Measurements from ENCODE around the gene MAML1. TPM values are rescaled to one million over a fixed set of nuclear protein-coding genes. Genes with fewer than 3 reads are reported as not detected.
A peak's percentile ranks its signal among the peaks of the same experiment; 100 is the strongest.
"Not testable (repeated sequence)": the region's sequence is repeated elsewhere in the genome, so short reads cannot be mapped to it uniquely, and the experiment has no call there.

Gene MAML1, protein sequence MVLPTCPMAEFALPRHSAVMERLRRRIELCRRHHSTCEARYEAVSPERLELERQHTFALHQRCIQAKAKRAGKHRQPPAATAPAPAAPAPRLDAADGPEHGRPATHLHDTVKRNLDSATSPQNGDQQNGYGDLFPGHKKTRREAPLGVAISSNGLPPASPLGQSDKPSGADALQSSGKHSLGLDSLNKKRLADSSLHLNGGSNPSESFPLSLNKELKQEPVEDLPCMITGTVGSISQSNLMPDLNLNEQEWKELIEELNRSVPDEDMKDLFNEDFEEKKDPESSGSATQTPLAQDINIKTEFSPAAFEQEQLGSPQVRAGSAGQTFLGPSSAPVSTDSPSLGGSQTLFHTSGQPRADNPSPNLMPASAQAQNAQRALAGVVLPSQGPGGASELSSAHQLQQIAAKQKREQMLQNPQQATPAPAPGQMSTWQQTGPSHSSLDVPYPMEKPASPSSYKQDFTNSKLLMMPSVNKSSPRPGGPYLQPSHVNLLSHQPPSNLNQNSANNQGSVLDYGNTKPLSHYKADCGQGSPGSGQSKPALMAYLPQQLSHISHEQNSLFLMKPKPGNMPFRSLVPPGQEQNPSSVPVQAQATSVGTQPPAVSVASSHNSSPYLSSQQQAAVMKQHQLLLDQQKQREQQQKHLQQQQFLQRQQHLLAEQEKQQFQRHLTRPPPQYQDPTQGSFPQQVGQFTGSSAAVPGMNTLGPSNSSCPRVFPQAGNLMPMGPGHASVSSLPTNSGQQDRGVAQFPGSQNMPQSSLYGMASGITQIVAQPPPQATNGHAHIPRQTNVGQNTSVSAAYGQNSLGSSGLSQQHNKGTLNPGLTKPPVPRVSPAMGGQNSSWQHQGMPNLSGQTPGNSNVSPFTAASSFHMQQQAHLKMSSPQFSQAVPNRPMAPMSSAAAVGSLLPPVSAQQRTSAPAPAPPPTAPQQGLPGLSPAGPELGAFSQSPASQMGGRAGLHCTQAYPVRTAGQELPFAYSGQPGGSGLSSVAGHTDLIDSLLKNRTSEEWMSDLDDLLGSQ
- total RNA-seq (2021), result 25.7 and 34.0 TPM in 2 replicates
- Bru-seq, nascent RNA, result percentile 80 among the genes with signal in this experiment
- BruChase-seq, experiment 1, labeled RNA remaining after a 2-hour chase, result percentile 82 among the genes with signal in this experiment
- percentile 86 among the genes with signal in this experiment for BruChase-seq, experiment 2, labeled RNA remaining after a 6-hour chase
- long read RNA-seq, full-length matches to known transcripts, result 4 of 13 reads
- long read RNA-seq, partial matches to known transcripts, result 2 of 13 reads
- long read RNA-seq, other reads (novel, unspliced or antisense), result 7 of 13 reads

DNA sequence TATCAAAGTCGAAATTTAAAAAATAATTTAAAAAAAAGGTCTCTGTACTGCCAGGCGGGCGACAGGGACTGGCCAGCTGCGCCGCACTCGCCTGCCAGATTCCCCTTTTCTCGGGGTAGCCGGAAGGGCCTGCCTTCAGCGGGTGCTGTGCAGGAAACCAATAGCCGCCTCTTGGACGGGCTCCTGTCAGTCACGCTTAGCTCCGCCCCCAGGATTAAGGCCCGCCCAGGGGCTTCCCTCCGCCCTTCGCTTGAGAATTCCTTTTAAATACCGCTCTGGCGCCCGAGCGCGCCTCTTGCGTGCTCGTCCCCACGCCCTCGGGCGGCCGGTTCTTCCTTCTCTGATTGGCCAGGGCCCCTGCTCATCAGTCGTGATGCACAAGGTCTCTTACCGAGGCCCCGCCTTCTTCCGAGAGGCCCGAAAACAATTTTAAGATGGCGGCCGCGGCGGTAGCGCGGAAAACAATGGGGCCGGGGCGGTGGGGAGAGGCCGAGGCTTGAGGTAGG, at the start of gene MAML1:
Gene MAML1, plus strand, starts transcription at position 411 of the 506 bp plus-strand sequence. CDS start 291 bp downstream, outside the sequence.
- no TSS peak for BruUV-seq (replicated peaks)
- intact Hi-C loops (cut with micrococcal nuclease; ENCODE audit: unreplicated experiment), result loop anchor here (1.0 to 10.0 kb wide), 7 partner anchors 34 to 1455 kb away; partner anchors contain the start of genes CANX, HNRNPH1, MRNIP and TBC1D9B
- peak within 1 kb of the TSS; percentile 74 for H2AFZ ChIP-seq
- peak within 1 kb of the TSS; percentile 74 for H3K27ac ChIP-seq
- peaks cover 39% of the 10 kb centered on the region for H4K20me1 ChIP-seq (ENCODE audit: insufficient read depth)
- H3F3A ChIP-seq (ENCODE audit: insufficient read depth, low read depth), result peaks cover 48% of the 10 kb centered on the region
- ChIA-PET POLR2A (ENCODE audit: unreplicated experiment) (interaction anchor here (0.5 to 1.4 kb wide), 8 partner anchors 10 to 174 kb away, joined by 3 to 11 read pairs (median 4); partner anchors contain the start of gene HNRNPH1), CTCF (interaction anchor here (0.8 kb wide), 1 partner anchor 23 kb away, joined by 4 read pairs; no protein-coding TSS in a partner anchor)
- H3K4me3 ChIP-seq, result peak within 1 kb of the TSS; percentile 77
- peaks cover 39% of the 10 kb centered on the region for H3K4me1 ChIP-seq (replicated peaks; ENCODE audit: insufficient read depth)
- TF ChIP-seq EZH2 (IDR thresholded peaks at IDR 0.05; ENCODE audit: low read depth), result no peak
- TF ChIP-seq, protein P1, sequence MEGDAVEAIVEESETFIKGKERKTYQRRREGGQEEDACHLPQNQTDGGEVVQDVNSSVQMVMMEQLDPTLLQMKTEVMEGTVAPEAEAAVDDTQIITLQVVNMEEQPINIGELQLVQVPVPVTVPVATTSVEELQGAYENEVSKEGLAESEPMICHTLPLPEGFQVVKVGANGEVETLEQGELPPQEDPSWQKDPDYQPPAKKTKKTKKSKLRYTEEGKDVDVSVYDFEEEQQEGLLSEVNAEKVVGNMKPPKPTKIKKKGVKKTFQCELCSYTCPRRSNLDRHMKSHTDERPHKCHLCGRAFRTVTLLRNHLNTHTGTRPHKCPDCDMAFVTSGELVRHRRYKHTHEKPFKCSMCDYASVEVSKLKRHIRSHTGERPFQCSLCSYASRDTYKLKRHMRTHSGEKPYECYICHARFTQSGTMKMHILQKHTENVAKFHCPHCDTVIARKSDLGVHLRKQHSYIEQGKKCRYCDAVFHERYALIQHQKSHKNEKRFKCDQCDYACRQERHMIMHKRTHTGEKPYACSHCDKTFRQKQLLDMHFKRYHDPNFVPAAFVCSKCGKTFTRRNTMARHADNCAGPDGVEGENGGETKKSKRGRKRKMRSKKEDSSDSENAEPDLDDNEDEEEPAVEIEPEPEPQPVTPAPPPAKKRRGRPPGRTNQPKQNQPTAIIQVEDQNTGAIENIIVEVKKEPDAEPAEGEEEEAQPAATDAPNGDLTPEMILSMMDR (conservative IDR thresholded peaks at IDR 0.05), result no peak
- no peaks in the 10 kb centered on the region for H3K27me3 ChIP-seq (ENCODE audit: insufficient read depth, low read depth)
- peaks cover 14% of the 10 kb centered on the region; the same call in 1 of the 2 replicates for H3K36me3 ChIP-seq (ENCODE audit: low read depth)
- H3K4me2 ChIP-seq, result peak within 1 kb of the TSS; percentile 95
- DNase-seq, result peak; percentile 98 to 100
- peaks cover 41% of the 10 kb centered on the region for H3K79me2 ChIP-seq (ENCODE audit: low read depth)
- no peaks in the 10 kb centered on the region for H3K9me3 ChIP-seq (ENCODE audit: insufficient read depth, low read depth)
- no peaks in the 10 kb centered on the region for H3K9me2 ChIP-seq (ENCODE audit: insufficient read depth)

DNA sequence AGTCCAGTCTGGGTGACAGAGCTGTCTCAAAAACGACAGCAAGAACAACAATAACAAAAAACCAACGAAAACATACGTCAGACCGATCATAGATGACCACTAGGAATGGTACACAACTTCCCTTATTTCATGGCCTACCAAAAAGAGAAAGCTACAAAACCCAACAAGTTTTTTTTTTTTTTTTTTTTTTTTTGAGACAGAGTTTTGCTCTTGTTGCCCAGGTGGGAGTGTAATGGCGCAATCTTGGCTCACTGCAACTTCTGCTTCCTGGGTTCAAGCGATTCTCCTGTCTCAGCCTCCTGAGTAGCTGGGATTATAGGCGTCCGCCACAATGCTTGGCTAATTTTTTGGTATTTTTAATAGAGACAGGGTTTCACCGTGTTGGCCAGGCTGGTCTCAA, 43.4 kb upstream of the MAML1 start:
- POLR2A ChIA-PET (ENCODE audit: unreplicated experiment), result interaction anchor here (0.6 kb wide), 1 partner anchor 8 kb away, joined by 5 read pairs; no protein-coding TSS in a partner anchor
- intact Hi-C loops (cut with micrococcal nuclease; ENCODE audit: unreplicated experiment); H3K4me2 ChIP-seq; H3F3A ChIP-seq (ENCODE audit: insufficient read depth, low read depth); H2AFZ ChIP-seq; H4K20me1 ChIP-seq (ENCODE audit: insufficient read depth); BruUV-seq (replicated peaks); H3K27ac ChIP-seq; H3K4me1 ChIP-seq (replicated peaks; ENCODE audit: insufficient read depth); H3K36me3 ChIP-seq (ENCODE audit: low read depth); H3K27me3 ChIP-seq (ENCODE audit: insufficient read depth, low read depth); H3K9me3 ChIP-seq (ENCODE audit: insufficient read depth, low read depth); H3K4me3 ChIP-seq; H3K79me2 ChIP-seq (ENCODE audit: low read depth); H3K9me2 ChIP-seq (ENCODE audit: insufficient read depth); CTCF ChIA-PET; DNase-seq: not testable (repeated sequence)

DNA sequence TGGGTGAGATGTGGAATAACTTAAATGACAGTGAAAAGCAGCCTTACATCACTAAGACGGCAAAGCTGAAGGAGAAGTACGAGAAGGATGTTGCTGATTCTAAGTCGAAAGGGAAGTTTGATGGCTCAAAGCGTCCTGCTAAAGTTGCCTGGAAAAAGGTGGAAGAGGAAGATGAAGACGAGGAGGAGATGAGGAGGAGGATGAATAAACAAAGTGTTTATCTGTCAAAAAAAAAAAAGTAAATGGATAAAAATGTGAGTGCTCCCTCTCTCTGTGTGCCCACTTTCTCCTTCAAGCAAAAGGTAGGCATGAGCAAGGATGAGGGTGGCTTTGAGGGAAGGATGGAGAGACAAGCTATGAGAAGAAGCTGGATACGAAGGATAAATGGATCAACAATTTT, 38.1 kb upstream of the MAML1 start:
- ChIA-PET CTCF (interaction anchor here (0.6 kb wide), 1 partner anchor 9 kb away, joined by 6 read pairs; no protein-coding TSS in a partner anchor), POLR2A (ENCODE audit: unreplicated experiment) (interaction anchor here (0.6 to 0.7 kb wide), 2 partner anchors 13 to 19 kb away, joined by 6 to 10 read pairs; no protein-coding TSS in a partner anchor)
- Histone ChIP-seq H3K9me3 (ENCODE audit: insufficient read depth, low read depth) (no peaks in the 10 kb centered on the region), H3K4me3 (no peak overlapping the region), H3K9me2 (ENCODE audit: insufficient read depth) (no peaks in the 10 kb centered on the region), H2AFZ (no peak overlapping the region), H3K27ac (no peak overlapping the region), H4K20me1 (ENCODE audit: insufficient read depth) (no peaks in the 10 kb centered on the region), H3K27me3 (ENCODE audit: insufficient read depth, low read depth) (no peaks in the 10 kb centered on the region), H3K4me2 (no peak overlapping the region), H3K79me2 (ENCODE audit: low read depth) (peaks cover 13% of the 10 kb centered on the region), H3F3A (ENCODE audit: insufficient read depth, low read depth) (no peaks in the 10 kb centered on the region; the same call in 1 of the 2 replicates), H3K4me1 (replicated peaks; ENCODE audit: insufficient read depth) (peaks cover 16% of the 10 kb centered on the region), H3K36me3 (ENCODE audit: low read depth) (no peaks in the 10 kb centered on the region)
- no peak for TF ChIP-seq EZH2 (IDR thresholded peaks at IDR 0.05; ENCODE audit: low read depth)
- TF ChIP-seq, protein P1 (conservative IDR thresholded peaks at IDR 0.05), result no peak
- intact Hi-C loops (cut with micrococcal nuclease; ENCODE audit: unreplicated experiment), result no loop called here
- BruUV-seq (replicated peaks), result no TSS peak
- no peak for DNase-seq

All from PC-9 (cell line).